Measurements from ENCODE around the gene HOXC5. TPM values are rescaled to one million over a fixed set of nuclear protein-coding genes. Genes with fewer than 3 reads are reported as not detected.

HOXC5 gene
- total RNA-seq (not detected), total RNA-seq (0 reads per million in 29 experiments)
- not detected for total RNA-seq (2013)

- no peaks in the 10 kb centered on the region for H3K36me3 ChIP-seq (ENCODE audit: control insufficient read depth in 2 of 2, extremely low read depth in 1 of 2, insufficient read depth in 1 of 2, low read length in 1 of 2)
- ATAC-seq (replicated peaks in 1 of 4) (peak in 1 of 4 experiments; percentile 41), DNase-seq (peak in 33 of 35 experiments; percentile 22 to 81 (median 53))
- Mint-ChIP-seq H3K4me1 (peaks cover 29 to 38% (median 33%) of the 10 kb centered on the region in 3 donors), H3K27ac (no peak within 1 kb of the TSS), H3K36me3 (no peaks in the 10 kb centered on the region), H3K27me3 (peaks cover 63 to 83% of the 10 kb centered on the region in 2 donors), H3K4me3 (peak within 1 kb of the TSS; percentile 29 to 68 (median 37)), H3K9me3 (peaks cover 0 to 4% (median 4%) of the 10 kb centered on the region in 3 donors)
- H3K27me3 ChIP-seq (replicated peaks in 1 of 2; ENCODE audit: control insufficient read depth in 2 of 2, extremely low read depth in 1 of 2, insufficient read depth in 2 of 2, low read length in 1 of 2): peaks cover 24 to 97% of the 10 kb centered on the region in 2 experiments
- ChIA-PET POLR2A (interaction anchor here (0.6 to 1.1 kb wide), 4 partner anchors 24 to 169 kb away, joined by 3 to 8 read pairs (median 6); no protein-coding TSS in a partner anchor), CTCF (interaction anchor here (0.6 to 2.7 kb wide), 26 partner anchors 9 to 827 kb away, joined by 3 to 27 read pairs (median 3); partner anchors contain the start of genes HOXC4 (in 1 of the 2) and HOXC8 (in 1 of the 2))
- H3K4me1 ChIP-seq (ENCODE audit: control insufficient read depth in 1 of 2, extremely low read depth in 1 of 2, insufficient read depth in 2 of 2, low read length in 2 of 2): peaks cover 0 to 50% of the 10 kb centered on the region in 2 experiments
- H3K4me3 ChIP-seq (ENCODE audit: control insufficient read depth in 1 of 2, extremely low read depth in 1 of 2, low read length in 1 of 2): peak within 1 kb of the TSS; percentile 24 to 36
- 8% methylated on average over 2 of the region's 12 CpGs for WGBS (ENCODE audit: insufficient coverage)
- no peaks in the 10 kb centered on the region for H3K9me3 ChIP-seq
- H3K27ac ChIP-seq (ENCODE audit: low read length): no peak within 1 kb of the TSS
Observed at GRCh38 chr12:54032627-54033100, at the start of gene HOXC5. Gene HOXC5, plus strand, starts transcription at chr12:54033050. Its CDS starts 73 bp downstream, at chr12:54033123.

DNA sequence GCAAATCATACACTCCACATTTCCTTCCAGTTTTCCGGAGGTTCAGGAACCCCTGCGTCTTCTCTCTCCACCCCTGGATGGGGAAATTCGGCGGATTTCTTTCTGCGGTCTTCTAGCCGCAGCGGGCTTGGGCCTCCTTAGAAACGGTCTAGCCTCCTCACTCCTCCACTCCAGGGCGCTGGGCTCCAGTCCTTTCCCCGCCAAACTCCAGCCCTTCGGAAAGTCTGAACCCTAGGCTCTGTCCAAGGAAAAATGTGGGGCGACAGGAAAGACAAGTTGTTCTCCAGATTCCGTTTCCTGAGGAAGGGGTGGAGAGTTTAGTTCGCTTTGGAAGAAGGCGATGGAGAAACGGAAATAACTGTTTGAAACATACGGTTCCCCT lies 49.3 kb upstream of the HOXC5 start:
- CTCF ChIA-PET: no interaction called here
- Histone ChIP-seq H3K4me1 (ENCODE audit: control insufficient read depth in 1 of 2, extremely low read depth in 1 of 2, insufficient read depth in 2 of 2, low read length in 2 of 2) (peaks cover 0 to 37% of the 10 kb centered on the region in 2 experiments), H3K27me3 (replicated peaks in 1 of 2; ENCODE audit: control insufficient read depth in 2 of 2, extremely low read depth in 1 of 2, insufficient read depth in 2 of 2, low read length in 1 of 2) (peaks cover 15 to 98% of the 10 kb centered on the region in 2 experiments), H3K9me3 (no peaks in the 10 kb centered on the region), H3K36me3 (ENCODE audit: control insufficient read depth in 2 of 2, extremely low read depth in 1 of 2, insufficient read depth in 1 of 2, low read length in 1 of 2) (no peaks in the 10 kb centered on the region), H3K4me3 (ENCODE audit: control insufficient read depth in 1 of 2, extremely low read depth in 1 of 2, low read length in 1 of 2) (no peak overlapping the region), H3K27ac (ENCODE audit: low read length) (no peak overlapping the region)
- Mint-ChIP-seq H3K4me1 (peaks cover 16 to 44% (median 30%) of the 10 kb centered on the region in 3 donors), H3K27ac (peak overlapping the region in 1 of 2 donors; percentile 36), H3K9me3 (no peaks in the 10 kb centered on the region), H3K36me3 (no peaks in the 10 kb centered on the region), H3K27me3 (peaks cover 86 to 93% of the 10 kb centered on the region in 2 donors), H3K4me3 (peak overlapping the region in 1 of 3 donors; percentile 17)
- WGBS (ENCODE audit: insufficient coverage): 7% methylated on average over 9 of the region's 17 CpGs
- DNase-seq: no peak
- no peak for ATAC-seq (replicated peaks in 1 of 4)
- POLR2A ChIA-PET: no interaction called here

DNA sequence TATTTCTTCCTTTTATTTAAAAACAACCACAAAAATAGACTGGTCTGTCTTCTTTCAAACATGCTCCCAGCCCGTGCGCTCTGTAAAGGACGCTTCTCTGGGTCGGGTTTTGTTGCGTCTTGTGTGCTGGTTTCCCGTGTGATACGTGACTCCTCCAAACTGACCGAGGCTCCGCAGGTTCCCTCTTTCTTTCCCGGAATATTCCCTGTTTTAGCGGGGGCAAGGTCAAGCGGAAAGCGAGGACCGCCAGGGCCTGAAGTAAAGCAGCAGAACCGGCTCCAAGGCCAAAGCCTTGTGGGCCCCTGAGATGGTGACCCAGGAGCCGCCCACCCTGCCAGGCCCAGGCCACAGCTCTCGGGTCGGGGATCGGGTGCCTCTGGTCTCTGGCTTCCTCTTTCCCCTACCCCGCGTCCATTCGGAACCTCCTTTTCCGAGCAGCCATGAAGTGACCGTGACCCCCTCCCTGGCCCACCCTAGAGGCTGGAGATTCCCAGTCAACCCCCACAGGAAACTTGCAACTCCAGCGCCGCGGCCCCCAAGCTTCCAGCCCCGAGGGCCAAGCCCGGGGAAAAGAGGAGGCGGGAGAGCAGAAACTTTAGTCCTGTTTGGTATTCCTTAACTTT lies 48.8 kb upstream of the HOXC5 start:
- no peak overlapping the region for H3K4me3 ChIP-seq (ENCODE audit: control insufficient read depth in 1 of 2, extremely low read depth in 1 of 2, low read length in 1 of 2)
- Mint-ChIP-seq H3K27me3 (peaks cover 85 to 93% of the 10 kb centered on the region in 2 donors), H3K36me3 (no peaks in the 10 kb centered on the region), H3K27ac (peak overlapping the region; percentile 28 to 43), H3K9me3 (no peaks in the 10 kb centered on the region), H3K4me3 (peak overlapping the region in 1 of 3 donors; percentile 17), H3K4me1 (peaks cover 18 to 49% (median 34%) of the 10 kb centered on the region in 3 donors)
- 6% methylated on average over 24 of the region's 30 CpGs for WGBS (ENCODE audit: insufficient coverage)
- H3K27ac ChIP-seq (ENCODE audit: low read length): no peak overlapping the region
- peaks cover 16 to 98% of the 10 kb centered on the region in 2 experiments for H3K27me3 ChIP-seq (replicated peaks in 1 of 2; ENCODE audit: control insufficient read depth in 2 of 2, extremely low read depth in 1 of 2, insufficient read depth in 2 of 2, low read length in 1 of 2)
- ChIA-PET CTCF (interaction anchor here in 1 of 2 donors (0.5 to 1.2 kb wide), 3 partner anchors 188 to 269 kb away, joined by 4 to 9 read pairs (median 6); no protein-coding TSS in a partner anchor), POLR2A (no interaction called here)
- no peaks in the 10 kb centered on the region for H3K36me3 ChIP-seq (ENCODE audit: control insufficient read depth in 2 of 2, extremely low read depth in 1 of 2, insufficient read depth in 1 of 2, low read length in 1 of 2)
- H3K9me3 ChIP-seq: no peaks in the 10 kb centered on the region
- DNase-seq (no peak), ATAC-seq (replicated peaks in 1 of 4) (no peak)
- peaks cover 1 to 41% of the 10 kb centered on the region in 2 experiments for H3K4me1 ChIP-seq (ENCODE audit: control insufficient read depth in 1 of 2, extremely low read depth in 1 of 2, insufficient read depth in 2 of 2, low read length in 2 of 2)

DNA sequence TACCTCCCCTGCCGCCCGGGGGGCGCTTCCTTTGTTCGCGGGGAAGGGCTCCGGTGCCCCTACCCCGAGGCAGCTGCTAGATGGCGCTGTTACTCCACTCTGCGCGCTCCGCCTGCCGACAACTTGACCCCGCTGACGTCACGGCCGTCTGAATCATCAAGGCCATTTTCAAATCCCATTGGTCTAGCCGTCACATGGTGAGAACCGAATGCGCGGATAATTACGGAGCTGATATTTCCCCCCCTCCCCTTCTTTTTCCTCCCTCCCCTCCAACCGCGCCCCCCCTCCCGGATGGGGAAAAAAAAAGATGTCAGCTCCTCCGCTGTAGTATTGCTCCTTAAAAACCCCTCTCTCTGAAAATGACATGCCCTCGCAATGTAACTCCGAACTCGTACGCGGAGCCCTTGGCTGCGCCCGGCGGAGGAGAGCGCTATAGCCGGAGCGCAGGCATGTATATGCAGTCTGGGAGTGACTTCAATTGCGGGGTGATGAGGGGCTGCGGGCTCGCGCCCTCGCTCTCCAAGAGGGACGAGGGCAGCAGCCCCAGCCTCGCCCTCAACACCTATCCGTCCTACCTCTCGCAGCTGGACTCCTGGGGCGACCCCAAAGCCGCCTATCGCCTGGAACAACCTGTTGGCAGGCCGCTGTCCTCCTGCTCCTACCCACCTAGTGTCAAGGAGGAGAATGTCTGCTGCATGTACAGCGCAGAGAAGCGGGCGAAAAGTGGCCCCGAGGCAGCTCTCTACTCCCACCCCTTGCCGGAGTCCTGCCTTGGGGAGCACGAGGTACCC lies 47.8 kb upstream of the HOXC5 start, which contains the start of gene HOXC10:
TSS of gene HOXC10 (plus strand) at position 246 of the 791 bp plus-strand sequence. CDS start at position 360, 114 bp downstream.
- H3K9me3 ChIP-seq: no peaks in the 10 kb centered on the region
- H3K27ac Mint-ChIP-seq: peak within 1 kb of the TSS; percentile 28 to 43
- no peaks in the 10 kb centered on the region for H3K36me3 ChIP-seq (ENCODE audit: control insufficient read depth in 2 of 2, extremely low read depth in 1 of 2, insufficient read depth in 1 of 2, low read length in 1 of 2)
- DNase-seq: peak in 34 of 35 experiments; percentile 12 to 82 (median 57)
- peak within 1 kb of the TSS; percentile 7 to 35 for H3K4me3 ChIP-seq (ENCODE audit: control insufficient read depth in 1 of 2, extremely low read depth in 1 of 2, low read length in 1 of 2)
- no peaks in the 10 kb centered on the region for H3K36me3 Mint-ChIP-seq
- ChIA-PET POLR2A (no interaction called here), CTCF (interaction anchor here (0.5 to 1.2 kb wide), 6 partner anchors 9 to 302 kb away, joined by 3 to 9 read pairs (median 5); no protein-coding TSS in a partner anchor)
- peaks cover 4 to 49% of the 10 kb centered on the region in 2 experiments for H3K4me1 ChIP-seq (ENCODE audit: control insufficient read depth in 1 of 2, extremely low read depth in 1 of 2, insufficient read depth in 2 of 2, low read length in 2 of 2)
- peaks cover 29 to 58% (median 44%) of the 10 kb centered on the region in 3 donors for H3K4me1 Mint-ChIP-seq
- no peaks in the 10 kb centered on the region for H3K9me3 Mint-ChIP-seq
- H3K27ac ChIP-seq (ENCODE audit: low read length): no peak within 1 kb of the TSS
- peaks cover 85 to 93% of the 10 kb centered on the region in 2 donors for H3K27me3 Mint-ChIP-seq
- peak; percentile 40 to 67 (median 44) for ATAC-seq (replicated peaks in 1 of 4)
- peak within 1 kb of the TSS; percentile 13 to 71 (median 37) for H3K4me3 Mint-ChIP-seq
- H3K27me3 ChIP-seq (replicated peaks in 1 of 2; ENCODE audit: control insufficient read depth in 2 of 2, extremely low read depth in 1 of 2, insufficient read depth in 2 of 2, low read length in 1 of 2): peaks cover 18 to 97% of the 10 kb centered on the region in 2 experiments
- WGBS (ENCODE audit: insufficient coverage): 15% methylated on average over 38 of the region's 55 CpGs

- peaks cover 21 to 97% of the 10 kb centered on the region in 2 experiments for H3K27me3 ChIP-seq (replicated peaks in 1 of 2; ENCODE audit: control insufficient read depth in 2 of 2, extremely low read depth in 1 of 2, insufficient read depth in 2 of 2, low read length in 1 of 2)
- ATAC-seq (replicated peaks in 1 of 4): peak in 1 of 4 experiments; percentile 15
- H3K27ac ChIP-seq (ENCODE audit: low read length): no peak overlapping the region
- Mint-ChIP-seq H3K9me3 (no peaks in the 10 kb centered on the region), H3K27me3 (peaks cover 85 to 93% of the 10 kb centered on the region in 2 donors), H3K27ac (no peak overlapping the region), H3K4me3 (peak overlapping the region in 2 of 3 donors; percentile 13 to 71), H3K4me1 (peaks cover 34 to 58% (median 47%) of the 10 kb centered on the region in 3 donors), H3K36me3 (no peaks in the 10 kb centered on the region)
- CTCF ChIA-PET: interaction anchor here (0.6 to 1.0 kb wide), 2 partner anchors 12 to 301 kb away, joined by 3 to 4 read pairs; no protein-coding TSS in a partner anchor
- H3K36me3 ChIP-seq (ENCODE audit: control insufficient read depth in 2 of 2, extremely low read depth in 1 of 2, insufficient read depth in 1 of 2, low read length in 1 of 2): no peaks in the 10 kb centered on the region
- peaks cover 4 to 51% of the 10 kb centered on the region in 2 experiments for H3K4me1 ChIP-seq (ENCODE audit: control insufficient read depth in 1 of 2, extremely low read depth in 1 of 2, insufficient read depth in 2 of 2, low read length in 2 of 2)
- 16% methylated on average over 16 of the region's 21 CpGs for WGBS (ENCODE audit: insufficient coverage)
- DNase-seq: no peak
- H3K9me3 ChIP-seq: no peaks in the 10 kb centered on the region
- peak overlapping the region; percentile 7 to 35 for H3K4me3 ChIP-seq (ENCODE audit: control insufficient read depth in 1 of 2, extremely low read depth in 1 of 2, low read length in 1 of 2)
- POLR2A ChIA-PET: no interaction called here
Observed at GRCh38 chr12:53985692-53985993, 47.2 kb upstream of the HOXC5 start.

All from T-cell (primary cell).